GM19025 (cell line): Measurements from ENCODE around the gene OTULIN.

Experiments
- ATAC-seq: cut with Tn5 transposase; IDR thresholded peaks from one replicate; pipeline ENCODE4 v1.9.1; 2021; ENCODE audit warnings: mild to moderate bottlenecking, low read depth, moderate library complexity; ENCODE audit not compliant: unreplicated experiment

OTULIN gene

DNA sequence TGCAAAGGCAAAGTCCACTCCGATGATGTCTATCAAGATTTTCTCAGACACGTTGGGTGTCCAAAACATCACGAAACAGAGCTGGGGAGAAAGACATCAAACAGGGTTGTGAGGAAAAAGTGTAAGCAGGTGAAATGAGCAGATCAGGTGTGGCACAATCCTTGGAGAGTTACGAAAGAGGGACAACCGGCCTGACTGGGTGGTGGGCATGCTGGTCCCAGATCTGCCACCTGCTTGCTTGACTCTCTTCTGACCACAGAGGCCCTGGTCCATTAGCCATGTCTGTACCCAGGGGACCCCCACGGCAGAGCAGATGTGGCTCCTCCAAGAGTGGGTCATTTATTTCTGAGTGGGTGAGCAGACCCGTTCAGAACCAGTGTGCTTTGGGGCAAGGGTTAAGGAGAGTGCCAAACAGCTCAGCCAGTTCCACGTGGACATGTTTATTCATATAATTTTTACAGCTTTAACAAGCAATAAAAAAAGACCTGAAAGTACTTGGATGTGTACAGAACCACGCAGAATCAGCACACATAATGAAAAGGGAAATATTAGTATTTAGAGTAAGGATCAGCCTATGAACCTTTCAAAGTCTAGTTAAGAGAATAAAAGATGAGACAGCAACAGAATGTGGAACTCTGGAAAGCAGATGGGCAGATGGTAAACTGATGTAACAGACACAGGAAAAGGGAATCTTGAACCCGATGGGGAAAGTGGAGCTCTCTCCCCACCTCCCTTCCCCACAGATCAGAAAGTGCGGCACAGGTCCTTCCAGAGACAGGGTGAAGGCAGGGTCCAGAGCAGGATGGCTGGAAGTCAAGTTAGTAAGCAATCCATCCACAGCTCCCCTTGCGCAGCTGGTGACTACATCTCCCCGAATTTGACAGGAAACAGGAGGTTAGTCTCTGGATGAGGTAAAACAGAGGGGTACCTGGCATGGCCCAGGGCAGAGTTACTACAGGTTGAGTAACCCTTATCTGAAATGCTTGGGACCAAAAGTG is 52.5 kb downstream of the OTULIN start:
- no peak for ATAC-seq

DNA sequence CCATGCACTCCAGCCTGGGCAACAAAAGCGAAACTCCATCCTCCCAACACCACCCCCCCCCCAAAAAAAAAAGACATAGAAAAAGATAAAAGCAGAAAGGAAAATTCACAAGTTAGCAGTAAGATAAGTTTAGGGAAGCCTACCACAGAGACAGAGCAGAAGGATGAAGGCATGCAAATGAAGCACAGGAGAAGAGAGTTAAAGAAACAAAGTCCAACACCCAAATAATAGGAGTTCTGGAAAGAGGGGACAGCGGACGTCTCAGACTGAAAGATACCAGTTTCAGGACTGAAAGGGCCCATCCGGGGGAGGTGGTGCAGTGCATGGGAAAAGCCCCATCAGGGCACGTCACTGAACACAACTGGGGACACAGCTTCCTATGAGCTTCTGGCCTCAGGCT is 54.3 kb downstream of the OTULIN start:
- no peak for ATAC-seq

DNA sequence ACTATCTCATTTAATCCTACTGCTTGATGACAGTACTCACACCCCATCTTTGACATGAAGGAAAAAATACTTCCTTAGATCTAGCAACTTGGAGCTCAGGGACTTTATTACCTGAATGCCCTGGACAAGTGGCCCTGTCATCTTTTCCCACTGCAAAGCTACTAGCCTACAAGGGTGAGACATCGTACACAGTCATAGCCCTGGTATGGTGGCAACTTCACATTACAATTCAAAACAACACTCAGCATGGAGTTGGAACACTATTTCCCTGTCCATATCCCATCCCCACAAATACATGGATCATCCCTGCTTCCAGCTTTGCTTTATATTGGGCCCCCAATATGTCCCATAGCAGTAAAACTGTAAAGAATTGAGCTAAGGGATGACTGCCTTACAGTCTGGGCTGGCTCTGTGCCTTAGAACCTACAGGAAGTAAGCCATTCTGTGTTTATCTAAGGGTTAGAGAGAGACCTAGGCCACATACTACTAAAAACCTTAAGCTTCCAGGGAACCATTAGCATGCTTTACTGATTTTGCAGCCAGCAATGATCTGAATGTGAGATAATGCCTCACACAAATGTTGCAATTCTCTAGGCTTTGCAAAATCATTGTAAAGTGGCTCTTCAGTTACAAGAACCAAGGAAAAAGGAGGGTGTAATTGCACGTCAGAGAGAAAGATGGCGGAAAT is 55.9 kb downstream of the OTULIN start:
- ATAC-seq: no peak

- ATAC-seq: no peak
These were observed 57.6 kb downstream of the OTULIN start for GRCh38 chr5:14721990-14722656.

DNA sequence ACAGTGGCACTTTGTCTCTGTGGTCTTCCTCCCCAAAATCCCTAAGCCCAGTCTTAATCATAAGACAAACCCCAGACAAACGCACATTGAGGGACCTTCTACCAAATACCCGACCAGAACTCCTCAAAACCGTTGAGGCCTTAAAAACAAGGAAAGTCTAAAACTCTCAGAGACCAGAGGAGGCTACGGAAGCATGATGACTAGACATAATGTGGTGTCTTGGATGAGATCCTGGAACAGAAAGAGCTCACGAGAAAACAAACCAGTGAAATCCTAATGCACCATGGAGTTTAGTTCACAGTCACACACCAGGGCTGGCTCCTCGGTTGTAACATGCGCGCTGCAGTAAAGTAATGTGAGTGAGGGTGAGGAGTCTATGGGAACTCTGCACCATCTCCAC is 58.4 kb downstream of the OTULIN start:
- ATAC-seq: no peak

GRCh38 chr5:14723701-14724132 is 59.2 kb downstream of the OTULIN start:
- ATAC-seq: no peak

GRCh38 chr5:14724633-14725032 is 60.1 kb downstream of the OTULIN start:
- ATAC-seq: no peak

DNA sequence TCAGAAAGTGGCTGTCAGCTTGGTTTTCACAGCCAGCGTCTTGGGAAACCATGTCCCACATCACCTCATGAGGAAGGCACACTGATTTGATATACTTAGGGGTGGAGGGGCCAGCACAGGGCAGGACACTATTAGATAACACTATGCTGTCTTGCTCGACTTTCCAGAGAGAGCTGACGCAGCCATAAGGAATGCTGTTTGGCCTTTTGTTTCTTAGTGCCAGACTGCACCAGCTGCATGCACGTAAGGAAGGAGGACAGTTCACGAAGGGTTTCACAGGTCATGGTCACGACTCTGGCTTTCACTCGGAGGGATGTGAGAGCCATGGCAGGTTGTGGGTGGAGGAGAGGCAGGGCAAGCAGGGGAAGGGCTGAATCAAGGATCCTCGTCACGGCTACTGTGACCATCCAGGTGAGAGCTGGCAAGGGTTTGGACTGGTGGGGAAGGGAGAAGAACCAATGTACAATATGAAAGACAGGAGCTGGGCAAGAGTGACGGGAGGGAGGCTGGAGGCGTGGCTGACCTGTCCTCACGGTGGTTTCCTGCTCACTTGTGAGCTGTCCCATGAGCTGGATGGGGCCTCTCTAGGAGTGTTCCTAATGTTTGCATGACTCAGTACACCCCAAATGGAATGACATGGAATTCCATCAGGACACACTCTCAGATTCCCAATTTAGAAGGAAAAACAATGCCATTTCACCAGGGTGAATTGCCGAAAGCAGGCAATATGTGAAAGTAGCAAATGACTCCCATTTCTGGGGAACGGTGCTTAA is 61.7 kb downstream of the OTULIN start:
- no peak for ATAC-seq

DNA sequence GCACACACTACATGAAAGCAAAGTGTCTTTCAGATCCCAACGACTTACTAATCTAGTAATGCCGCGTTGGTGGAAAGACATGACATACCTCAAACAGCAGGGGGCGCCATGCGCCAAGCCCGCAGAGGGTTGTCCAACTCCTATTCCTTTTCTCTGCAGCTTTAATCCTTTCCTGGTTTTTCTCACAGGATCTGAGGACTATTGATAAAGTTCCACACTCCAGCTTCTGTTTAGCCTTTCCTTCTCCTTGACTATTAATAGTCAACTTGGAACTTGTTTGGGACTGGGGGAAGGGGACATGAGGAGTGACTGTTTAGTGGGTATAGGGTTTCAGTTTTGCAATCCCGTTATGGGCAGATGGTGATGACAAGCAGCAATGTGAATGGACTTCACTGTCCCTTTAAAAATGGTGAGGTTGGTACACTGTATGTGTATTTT is 62.9 kb downstream of the OTULIN start:
- ATAC-seq: no peak

GRCh38 chr5:14727928-14728458 is 63.5 kb downstream of the OTULIN start:
- no peak for ATAC-seq

- ATAC-seq: no peak
These were observed 64.0 kb downstream of the OTULIN start for GRCh38 chr5:14728459-14728938.

GRCh38 chr5:14729448-14730385 is 65.2 kb downstream of the OTULIN start:
- no peak for ATAC-seq

DNA sequence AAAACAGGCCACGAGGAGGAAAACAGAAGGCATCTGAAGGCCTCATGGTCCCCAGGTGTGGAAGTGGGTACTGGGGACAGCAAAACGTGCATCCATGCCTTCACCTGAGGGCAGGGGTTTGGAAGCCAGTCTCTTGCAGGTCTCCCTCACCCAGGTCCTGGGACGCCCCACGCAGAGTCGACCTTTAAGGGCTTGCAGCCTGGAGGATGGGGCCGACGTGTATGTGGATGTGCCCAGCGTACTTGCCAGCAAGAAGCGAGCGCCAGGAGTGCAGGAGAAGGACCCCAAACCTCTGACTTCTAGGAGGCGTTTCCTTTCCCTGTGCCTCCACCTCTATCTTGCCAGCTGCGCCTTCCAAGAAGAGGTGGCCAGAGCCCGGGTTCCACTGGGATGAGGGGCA is 65.9 kb downstream of the OTULIN start:
- no peak for ATAC-seq

- ATAC-seq: no peak
These were observed 66.4 kb downstream of the OTULIN start for GRCh38 chr5:14730881-14731280.

- no peak for ATAC-seq
These were observed 68.5 kb downstream of the OTULIN start for GRCh38 chr5:14732991-14733390.

DNA sequence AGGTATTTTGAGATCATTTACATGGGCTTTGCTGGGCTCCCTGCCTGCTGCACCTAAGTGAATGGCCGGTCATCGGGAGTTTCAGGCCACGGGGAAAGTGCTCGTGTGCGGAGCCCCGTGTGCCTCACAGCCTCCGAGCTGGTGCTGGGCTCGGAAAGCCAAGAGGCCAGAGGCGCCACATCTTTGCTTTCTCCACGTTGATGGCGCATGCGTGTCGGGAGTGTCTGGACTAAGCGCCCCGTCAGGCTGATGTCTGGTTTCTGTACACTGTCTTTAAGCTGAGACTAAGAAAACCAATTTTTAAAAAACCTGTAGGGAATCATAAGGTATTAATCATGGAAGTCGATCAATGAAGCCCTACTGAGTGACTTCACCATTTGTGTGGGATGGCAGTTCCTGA is 69.1 kb downstream of the OTULIN start:
- no peak for ATAC-seq

GRCh38 chr5:14734396-14734795 is 69.9 kb downstream of the OTULIN start:
- no peak for ATAC-seq

DNA sequence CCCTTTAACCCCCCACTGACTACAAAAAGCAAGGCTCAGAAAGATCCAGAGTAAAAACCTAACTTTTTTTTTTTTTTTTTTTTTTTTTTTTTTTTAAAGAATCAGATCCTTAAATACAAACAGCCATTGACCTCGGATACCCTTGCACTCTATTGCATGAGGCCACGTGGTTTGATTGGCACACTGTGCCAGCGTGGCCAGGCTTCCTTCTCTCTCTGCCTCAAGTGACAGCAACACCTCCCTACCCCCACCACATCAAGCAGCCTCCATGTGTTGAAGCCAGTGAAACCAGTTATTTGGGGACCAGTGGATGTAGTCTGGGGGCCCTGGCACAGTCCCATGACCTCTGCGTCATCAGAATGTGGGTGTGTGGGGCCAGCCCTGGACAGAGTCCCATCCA is 71.4 kb downstream of the OTULIN start:
- no peak for ATAC-seq

DNA sequence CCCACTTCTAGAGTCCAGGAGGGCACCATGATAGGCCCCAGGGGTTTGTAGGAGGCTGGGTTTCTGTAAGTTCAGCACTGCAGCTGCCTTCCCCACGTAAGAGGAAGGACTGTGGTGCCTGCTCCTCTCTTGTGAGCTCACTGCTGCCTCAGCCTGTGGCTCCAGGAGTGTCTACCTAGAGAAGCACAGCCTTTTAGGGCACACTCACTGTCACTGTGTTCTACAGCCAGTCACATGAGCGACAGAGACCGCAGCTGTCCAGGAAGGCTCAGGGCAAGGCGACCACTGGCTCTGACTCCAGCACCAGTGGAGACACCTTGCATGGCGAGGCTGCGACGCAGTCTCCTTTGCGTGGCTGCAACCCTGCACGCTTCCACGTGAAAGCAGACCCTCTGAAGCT is 72.8 kb downstream of the OTULIN start:
- no peak for ATAC-seq
